CD1c-positive myeloid dendritic cell (primary cell): ENCODE measurements around the gene OVOL3.

ENCODE experiments used
- DNase-seq: peaks from one replicate; pipeline ENCODE4 v3.0.0-alpha.2; 2016; ENCODE audit errors: extremely low spot score

OVOL3 gene

DNA sequence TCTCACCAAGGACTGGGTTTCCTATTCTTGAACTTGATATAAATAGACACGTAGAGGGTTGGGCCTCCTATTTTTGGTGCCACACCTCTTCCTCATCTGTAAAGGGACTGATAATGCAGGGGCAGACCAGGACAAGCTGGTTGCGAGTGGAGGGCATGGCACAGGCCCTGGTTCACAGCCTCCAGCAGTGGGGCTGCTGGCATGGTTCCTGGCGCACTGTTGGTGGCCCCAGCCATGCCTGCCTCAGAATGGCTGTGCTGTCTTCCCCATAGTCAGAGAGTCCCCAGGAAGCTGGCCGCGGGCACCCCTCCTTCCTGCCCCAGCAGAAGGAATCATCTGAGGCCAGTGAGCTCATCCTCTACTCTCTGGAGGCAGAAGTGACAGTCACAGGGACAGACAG lies 10.5 kb upstream of the OVOL3 start:
- DNase-seq, result no peak

DNA sequence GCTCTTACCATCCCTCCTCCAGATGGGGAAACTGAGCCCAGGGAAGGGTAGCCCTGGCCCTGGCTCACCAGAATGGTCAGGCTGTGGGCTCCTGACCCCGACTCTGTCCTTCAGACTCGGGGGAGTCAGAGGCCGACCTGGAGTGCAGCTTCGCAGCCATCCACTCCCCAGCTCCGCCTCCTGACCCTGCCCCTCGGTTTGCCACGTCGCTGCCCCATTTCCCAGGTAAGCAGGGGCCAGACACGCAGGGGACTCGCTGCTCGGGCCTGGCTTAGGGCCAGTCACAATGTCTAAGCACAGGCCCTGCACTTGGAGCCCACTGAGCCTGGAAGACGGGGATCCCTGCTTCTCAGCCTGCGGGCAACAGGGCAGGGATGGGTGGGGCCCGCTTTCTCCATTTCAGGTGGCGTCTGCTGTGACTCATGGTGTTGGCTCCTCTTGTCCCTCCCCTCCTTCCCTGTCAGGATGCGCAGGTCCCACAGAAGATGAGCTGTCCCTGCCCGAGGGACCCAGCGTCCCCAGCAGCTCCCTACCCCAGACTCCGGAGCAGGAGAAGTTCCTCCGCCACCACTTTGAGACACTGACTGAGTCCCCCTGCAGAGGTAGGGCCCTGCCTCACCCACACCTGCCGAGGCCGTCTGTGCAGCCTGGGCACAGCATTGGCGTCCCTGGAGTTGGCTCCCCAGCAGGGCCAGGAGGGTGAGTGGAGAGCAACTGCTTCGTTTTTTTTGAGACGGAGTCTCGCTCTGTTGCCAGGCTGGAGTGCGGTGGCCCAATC lies 9.2 kb upstream of the OVOL3 start:
- no peak for DNase-seq

DNA sequence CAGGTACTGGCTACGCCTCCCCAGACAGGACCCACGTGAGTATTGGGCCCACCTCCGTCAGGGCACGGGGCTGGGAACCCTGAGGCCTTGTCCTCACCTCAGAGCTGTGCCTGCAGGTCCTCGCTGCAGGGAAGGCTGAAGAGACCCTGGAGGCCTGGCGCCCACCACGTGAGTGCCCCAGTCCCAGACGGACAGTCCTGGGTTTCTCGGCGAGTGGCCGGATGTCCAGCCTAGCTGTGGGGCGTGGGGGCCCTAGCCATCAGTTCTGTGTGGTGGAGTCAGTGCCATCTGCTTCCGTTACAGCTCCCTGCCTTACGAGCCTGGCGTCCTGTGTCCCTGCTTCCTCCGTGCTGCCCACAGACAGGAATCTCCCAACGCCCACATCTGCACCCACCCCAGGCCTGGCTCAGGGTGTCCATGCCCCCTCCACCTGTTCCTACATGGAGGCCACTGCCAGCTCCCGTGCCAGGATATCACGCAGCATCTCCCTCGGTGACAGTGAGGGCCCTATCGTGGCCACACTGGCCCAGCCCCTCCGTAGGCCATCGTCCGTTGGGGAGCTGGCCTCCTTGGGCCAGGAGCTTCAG lies 7.8 kb upstream of the OVOL3 start:
- DNase-seq, result no peak

DNA sequence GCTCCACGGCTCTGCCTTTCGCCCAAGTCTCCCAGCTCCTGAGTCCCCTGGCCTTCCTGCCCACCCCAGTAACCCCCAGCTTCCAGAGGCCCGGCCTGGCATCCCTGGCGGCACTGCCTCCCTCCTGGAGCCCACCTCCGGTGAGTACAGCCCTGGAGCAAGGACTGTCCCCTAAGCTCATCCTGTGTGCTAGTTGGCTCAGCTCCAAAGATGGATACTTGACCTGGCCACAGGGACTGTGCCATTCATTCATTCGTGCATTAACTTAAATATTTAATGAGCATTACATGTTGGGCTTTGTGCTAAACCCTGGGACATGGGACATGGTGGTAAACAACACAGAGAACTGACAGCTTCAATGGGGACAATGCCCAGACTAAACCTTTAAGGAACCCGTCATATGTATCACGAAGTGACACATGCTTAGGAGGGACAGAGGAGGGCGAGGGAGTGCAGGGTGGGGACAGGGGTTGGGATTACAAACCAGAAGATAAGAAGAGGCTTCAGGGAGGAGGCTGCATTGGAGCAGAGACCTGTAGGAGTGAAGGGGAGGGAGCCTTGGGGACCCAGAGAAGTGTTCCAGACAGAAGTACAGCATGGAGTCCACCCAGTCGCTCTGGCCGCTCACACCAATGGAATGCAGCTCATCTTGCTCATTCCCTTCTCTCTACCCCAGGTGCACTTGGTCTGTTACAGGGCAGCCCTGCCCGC lies 6.9 kb upstream of the OVOL3 start:
- DNase-seq, result no peak

DNA sequence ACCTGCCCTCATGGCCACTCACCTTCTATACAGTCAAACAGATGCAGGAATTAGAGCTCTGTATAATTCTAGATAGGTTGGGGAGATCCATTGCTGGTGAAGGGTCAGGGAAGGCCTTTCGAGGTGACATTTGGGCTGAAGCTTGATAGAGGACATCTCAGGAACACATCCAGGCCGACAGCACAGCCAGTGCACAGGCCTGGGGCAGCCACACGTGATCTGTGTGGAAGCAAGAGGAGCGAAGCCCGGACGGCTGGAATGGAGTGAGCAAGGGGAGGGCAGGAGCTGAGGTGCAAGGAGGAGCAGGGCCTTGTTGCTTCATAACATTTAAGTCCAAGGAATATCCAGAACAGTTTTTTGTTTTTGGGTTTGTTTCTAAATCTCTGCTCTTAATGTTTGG lies 4.5 kb upstream of the OVOL3 start:
- no peak for DNase-seq

DNA sequence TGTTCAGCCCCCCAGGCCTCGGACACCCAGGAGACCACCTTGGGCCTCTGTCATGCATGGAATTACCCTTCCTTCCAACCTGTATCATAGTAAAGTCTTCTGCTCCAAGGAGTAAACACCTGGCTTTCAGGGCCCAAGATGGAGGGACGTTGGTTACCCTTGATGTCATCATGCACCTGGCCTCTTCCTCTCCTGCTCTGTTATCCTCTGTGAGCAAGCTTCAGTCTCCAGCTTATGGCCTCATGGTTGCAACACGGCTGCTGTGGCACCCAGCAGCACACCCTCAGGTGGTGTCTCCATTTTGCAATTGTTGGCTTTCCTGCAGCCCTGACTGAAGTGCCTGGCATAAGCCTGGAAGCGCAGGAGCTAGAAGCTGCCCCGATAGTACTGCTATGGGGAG lies 4.0 kb upstream of the OVOL3 start:
- no peak for DNase-seq

DNA sequence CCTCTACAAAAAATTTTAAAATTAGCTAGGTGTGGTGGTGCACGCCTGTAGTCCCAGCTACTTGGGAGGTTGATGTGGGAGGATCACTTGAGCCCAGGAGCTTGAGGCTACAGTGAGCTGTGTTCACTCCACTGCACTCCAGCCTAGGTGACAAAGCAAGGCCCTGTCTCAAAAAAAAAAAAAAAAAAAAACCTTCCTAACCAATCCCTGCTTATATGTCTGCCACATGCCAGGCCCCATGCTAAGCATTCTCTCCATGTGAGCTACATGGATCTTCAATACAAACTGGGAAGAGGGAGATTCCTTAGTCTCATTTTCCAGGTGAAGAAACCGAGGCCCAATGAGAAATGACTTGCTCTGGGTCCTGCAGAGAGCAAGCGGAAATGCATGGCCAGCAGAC lies 2.3 kb upstream of the OVOL3 start:
- no peak for DNase-seq

DNA sequence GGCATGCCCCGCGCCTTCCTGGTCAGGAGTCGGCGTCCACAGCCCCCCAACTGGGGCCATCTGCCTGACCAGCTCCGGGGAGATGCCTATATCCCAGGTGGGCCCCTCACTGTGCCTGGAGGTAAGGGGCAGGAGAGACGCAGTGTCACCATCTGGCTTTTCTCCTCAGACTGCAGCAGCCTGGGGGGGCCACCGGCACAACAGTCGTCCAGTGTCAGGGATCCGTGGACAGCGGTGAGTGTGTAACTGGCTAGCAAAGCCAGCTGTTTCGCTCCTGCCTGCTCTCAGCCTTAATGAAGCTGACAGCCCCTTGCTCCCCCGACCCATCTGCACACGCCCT lies 227 bp downstream of the OVOL3 start:
- DNase-seq, result no peak

DNA sequence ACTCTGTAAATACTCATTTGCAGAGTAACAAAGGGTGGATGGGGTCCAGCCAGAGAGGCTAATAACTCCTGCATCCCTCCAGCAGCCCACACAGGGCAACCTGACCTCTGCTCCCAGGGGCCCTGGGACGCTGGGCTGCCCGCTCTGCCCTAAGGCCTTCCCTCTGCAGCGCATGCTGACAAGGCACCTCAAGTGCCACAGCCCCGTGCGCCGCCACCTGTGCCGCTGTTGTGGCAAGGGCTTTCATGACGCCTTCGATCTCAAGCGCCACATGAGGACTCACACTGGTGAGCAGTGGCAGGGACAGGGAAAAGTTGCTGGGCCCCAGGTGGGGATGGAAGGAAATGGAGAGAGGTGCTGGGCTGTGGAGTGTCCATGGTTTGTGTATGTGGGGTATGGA lies 1.7 kb downstream of the OVOL3 start:
- no peak for DNase-seq

DNA sequence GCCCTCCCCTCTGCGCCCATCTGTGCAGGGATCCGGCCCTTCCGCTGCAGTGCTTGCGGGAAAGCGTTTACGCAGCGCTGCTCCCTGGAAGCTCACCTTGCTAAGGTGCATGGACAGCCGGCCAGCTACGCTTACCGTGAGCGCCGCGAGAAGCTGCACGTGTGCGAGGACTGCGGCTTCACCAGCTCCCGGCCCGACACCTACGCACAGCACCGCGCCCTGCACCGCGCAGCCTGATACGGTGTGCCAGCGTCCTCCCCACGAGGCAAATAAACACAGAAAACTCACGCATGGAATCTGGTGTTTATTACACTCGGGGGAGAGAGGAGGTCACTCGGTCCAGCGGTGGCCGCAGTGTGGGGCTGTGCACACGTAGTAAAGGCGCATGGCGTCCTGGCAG lies 2.5 kb downstream of the OVOL3 start:
- DNase-seq, result no peak

DNA sequence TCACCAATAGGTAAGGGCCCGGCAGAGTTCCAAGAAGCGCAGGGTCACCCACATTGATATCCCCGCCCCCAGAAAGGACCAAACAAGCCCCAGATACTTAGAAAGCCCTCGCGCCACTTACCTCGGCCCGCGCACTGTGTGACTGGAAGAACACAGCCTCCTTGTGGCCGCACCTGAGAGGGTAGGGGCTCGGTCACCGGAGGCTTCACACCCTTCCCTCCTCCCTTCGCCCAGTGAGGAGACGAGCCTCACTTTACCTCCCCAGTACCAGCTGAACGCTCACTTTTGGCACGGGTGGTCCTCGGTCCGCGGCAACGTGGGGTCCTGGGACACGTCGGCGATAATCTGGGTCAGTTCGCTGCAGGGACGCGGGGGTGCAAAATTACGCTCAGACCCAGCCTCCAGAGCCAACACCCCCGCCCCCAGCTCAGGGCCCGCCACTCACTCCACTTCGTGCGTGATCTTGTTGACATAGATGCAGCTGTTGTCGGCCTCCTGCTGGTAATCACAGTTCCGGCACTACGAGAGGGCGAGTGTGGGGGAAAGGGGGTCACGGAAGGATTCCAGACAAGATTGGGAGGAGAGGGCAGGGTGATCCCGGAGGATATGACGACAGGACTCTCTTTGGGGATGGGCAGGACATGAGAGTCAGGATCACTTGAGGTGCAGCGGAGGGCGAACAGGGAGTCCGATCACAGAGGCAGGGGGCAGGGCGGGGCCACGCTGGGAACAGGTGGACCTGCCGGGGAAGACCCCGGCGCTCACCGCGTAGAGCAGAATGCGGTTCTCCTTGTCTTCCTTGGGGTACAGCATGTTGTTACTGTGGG lies 3.2 kb downstream of the OVOL3 start:
- no peak for DNase-seq

DNA sequence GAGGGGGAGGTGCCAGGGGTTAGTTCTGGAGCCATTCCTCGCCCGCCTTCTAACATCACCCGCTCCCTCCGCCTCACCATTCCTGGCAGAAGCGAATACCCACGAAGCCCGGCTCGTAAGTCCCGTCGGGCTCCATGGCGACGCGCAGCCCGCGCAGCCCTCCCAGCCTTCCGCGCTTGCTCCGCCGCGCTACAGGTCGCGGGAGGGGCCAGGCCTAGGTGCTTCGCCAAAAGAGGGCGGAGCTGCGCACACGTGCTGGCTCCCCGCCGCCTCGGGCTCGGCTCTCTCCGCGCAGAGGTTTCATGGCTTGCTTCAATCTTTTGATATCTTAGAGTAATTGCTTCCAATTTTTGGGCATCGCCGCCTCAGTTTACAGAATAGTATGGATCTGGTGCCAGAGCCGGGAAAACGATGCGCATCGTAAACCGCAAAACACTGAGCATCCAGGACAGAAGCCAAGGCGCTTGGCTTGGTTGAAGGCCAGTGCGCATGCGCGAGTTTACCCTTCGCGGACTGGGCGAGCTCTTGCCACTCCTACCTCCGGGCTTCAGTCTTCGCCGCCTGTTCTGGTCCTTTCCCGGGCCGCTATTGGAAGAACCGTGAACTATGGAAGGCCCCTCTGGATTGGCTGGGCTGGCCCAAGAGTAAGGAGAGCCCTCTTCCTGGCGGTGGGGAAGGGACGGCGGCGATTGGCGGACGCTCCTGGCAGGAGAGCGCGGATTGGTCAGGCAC lies 3.9 kb downstream of the OVOL3 start, which contains the start of gene POLR2I:
TSS of gene POLR2I (minus strand) at position 155 of the 732 bp plus-strand sequence. CDS start at position 136, 19 bp downstream.
- peak; percentile 99 for DNase-seq

DNA sequence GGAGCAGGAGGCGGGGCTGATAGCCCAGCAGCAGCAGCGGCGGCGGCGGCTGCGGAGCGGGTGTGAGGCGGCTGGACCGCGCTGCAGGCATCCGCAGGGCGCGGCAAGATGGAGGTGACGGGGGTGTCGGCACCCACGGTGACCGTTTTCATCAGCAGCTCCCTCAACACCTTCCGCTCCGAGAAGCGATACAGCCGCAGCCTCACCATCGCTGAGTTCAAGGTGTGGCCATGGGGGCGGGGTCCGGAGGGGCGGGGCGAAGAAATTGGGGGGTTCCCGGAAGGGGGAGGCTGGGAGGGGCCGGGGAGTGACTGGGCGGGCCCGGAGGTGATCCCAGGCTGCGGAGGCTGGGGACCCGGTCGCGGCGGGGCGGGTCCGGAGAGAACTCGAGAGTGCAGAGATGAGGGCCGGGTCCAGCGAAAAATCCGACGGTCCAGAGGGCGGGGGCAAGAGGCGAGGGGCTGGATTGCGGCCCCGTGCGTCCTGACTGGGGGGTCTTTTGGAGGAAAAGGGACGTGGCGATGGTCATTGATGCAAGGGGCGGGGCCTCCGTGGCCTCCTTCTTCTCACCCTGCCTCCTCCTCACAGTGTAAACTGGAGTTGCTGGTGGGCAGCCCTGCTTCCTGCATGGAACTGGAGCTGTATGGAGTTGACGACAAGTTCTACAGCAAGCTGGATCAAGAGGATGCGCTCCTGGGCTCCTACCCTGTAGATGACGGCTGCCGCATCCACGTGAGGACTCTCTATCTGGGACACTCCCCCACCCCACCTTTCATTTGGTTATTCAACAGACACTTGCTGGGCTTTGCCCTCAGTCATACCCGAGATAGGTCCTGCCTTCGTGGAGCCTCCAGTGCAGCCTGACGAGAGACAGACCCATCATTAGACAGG lies 4.8 kb downstream of the OVOL3 start, which contains the start of gene TBCB:
TSS of gene TBCB (plus strand) at position 16 of the 891 bp plus-strand sequence. CDS start at position 109, 93 bp downstream.
- DNase-seq, result no peak

DNA sequence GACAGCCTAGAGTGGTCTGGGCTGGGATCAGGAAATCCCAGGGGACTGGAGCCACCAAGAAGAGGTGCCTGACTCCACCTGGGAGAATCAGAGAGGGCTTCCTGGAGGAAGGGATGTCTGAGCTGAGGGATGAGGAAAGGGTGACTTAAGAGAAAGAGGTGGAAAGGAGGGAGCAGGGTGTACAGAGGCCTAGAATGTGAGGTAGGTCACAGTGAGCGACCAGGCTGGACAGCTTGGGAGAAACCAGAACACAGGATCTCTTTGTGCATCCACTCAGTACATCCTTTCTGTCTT lies 5.3 kb downstream of the OVOL3 start:
- DNase-seq, result no peak

DNA sequence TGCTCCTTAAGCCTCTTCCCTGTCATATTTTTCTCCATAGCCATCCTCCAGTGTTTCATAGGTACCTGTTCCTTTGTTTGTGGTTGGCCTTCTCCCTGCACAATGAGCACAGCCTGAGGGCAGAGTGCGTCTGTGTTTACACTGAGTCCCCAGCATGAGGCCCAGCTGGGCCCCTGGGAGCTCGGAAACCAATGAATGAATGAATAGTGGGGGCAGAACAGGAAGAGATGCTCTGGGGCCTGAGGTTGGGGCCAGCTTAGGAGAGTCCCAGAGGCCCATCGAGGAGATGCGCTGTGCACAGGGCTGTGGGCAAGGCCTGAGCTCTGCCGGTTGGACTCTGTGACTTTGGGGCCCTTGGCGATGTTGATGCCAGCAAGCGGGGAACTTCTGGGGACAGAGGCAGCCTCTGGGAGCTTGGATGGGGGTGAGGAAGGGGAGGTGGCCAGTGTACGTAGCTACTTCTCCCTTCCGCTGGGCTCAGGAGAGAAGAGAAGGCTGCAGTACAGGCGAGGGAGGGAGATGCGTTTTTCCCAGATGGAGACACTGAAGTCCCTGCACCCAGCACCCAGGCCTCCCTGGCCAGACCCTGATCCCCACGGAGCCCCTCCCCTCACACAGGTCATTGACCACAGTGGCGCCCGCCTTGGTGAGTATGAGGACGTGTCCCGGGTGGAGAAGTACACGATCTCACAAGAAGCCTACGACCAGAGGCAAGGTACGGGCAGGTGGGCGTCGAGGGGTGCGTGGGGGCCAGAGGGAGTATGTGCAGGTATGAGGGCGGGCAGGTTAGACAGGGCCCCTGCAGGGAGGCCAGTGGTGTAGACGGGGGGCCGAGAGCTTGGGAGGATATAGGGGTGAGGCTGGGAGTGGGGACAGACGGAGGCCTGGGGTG lies 9.4 kb downstream of the OVOL3 start:
- DNase-seq, result no peak

DNA sequence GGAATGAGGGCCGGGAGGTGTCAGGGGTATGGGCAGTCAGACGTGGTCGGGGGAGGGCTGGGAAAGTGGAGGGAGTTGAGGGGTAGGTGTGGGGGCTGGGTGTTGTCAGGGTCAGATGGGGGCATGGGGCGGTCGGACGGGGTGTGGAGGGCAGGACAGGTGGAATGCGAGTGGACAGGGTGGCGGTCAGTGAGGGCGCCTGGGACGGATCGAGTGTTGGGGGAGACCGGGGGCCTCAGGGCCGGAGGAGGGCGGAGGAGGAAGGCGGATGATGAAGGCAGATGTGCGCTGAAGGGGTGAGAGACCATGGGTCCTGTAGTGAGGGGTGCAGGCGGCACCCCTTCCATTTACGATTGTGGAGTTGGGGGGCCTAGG lies 10.0 kb downstream of the OVOL3 start:
- DNase-seq, result no peak

DNA sequence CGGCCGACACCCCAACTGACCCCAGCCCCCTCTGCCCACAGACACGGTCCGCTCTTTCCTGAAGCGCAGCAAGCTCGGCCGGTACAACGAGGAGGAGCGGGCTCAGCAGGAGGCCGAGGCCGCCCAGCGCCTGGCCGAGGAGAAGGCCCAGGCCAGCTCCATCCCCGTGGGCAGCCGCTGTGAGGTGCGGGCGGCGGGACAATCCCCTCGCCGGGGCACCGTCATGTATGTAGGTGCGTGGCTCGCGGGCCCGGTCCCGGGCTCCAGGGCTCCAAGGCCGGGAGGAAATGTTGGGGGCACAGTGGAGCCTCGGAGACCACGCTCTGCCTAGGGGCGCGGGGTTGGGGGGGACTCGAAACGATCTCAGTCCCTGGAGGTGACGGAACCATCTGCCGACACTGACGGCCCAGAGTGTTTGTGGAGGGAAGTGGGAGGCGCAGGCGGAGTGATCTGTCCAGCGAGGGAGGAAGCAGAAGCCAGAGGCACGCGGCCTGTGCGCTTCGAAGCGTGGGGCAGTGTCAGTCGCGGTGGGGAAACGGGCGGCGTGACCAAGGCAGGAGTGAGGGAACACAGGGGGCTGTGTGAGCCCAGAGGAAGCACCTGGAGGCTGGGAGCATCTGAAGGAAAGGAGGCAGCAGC lies 10.7 kb downstream of the OVOL3 start:
- DNase-seq, result no peak

DNA sequence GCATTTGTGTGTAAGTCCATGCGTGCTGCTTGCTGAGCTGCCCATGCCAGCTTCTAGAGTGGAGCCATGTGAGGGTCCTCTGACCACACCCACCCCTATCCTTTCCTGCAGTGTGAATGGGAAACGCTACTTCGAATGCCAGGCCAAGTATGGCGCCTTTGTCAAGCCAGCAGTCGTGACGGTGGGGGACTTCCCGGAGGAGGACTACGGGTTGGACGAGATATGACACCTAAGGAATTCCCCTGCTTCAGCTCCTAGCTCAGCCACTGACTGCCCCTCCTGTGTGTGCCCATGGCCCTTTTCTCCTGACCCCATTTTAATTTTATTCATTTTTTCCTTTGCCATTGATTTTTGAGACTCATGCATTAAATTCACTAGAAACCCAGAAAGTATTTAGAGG lies 14.6 kb downstream of the OVOL3 start:
- no peak for DNase-seq

DNA sequence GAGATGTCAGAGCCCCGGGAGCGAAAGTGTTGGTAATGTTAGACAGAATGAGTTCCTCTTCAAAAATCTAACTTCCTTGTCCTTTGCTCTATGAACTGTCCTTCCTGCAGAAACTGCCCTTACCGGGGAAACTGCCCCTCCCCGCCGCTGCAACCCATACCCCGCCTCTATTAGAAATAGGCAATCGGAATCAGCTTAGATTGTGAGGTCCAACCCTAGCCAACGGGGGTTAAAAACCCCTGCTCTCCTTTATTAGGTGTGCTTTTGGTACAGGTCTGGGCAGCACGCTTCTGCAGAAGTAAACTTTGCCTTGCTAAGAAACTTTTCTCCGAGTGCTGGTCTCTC lies 17.4 kb downstream of the OVOL3 start:
- peak; percentile 61 for DNase-seq
